Hematopoietic multipotent progenitor cell treated with erythropoietin and hydrocortisone succinate and interleukin-3 and kit ligand, for 4 days (in vitro differentiated cells): ENCODE data around the gene HOXA7.

Experiments
- DNase-seq: peaks from one replicate; pipeline ENCODE4 v3.0.0-alpha.2; 2015

HOXA7 gene

DNA sequence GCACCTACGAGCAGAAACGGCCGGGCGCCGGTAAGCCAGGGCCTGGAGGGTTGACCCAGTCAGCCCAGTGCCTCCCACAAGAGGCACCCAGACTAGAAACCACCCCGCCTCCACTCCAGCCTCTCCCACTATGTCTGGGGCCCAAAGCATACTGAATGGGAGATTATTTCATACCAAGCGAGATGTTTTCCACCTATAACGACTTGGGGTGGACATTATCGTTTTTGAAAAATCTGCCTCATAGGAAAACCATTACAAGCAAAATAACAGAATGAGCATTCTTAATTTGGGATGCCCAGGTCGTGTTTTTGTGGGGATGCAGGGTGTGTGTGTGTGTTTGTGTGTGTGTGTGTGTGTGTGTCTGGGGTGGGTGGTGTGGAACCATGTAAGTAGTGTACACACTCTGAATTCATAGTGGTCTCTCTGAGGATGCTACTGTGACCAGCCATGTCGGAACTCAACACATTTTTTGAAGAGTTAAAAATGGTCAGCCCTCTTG is 10.5 kb downstream of the HOXA7 start:
- no peak for DNase-seq

DNA sequence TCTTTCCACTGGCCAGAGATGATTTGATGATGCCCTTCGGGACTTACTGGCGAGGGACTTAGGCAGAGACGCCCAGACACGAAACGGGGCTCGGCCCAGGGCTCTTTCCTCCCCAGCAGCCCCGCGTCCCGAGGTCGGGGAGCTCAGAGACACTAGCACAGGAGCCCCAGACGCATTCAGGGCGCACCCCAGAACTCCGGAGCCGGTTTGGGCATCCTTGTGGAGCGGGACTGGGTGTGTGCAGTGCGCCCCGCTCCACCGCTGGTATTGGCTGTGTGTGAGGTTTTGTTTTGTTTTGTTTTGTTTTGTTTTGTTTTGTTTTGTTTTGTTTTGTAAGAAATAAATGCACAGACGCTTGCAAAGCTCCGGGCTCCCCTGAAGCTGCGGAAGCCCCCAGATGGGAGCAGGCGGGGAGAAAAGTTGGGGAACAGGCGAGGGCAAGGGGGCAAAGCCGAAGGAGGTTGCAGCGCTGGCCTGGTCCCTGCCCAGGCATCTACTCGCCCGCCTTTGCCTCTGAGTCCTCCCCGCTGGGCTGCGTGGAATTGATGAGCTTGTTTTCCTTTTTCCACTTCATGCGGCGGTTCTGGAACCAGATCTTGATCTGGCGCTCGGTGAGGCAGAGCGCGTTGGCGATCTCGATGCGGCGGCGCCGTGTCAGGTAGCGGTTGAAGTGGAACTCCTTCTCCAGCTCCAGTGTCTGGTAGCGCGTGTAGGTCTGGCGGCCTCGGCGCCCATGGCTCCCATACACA is 11.1 kb downstream of the HOXA7 start:
- DNase-seq: no peak

DNA sequence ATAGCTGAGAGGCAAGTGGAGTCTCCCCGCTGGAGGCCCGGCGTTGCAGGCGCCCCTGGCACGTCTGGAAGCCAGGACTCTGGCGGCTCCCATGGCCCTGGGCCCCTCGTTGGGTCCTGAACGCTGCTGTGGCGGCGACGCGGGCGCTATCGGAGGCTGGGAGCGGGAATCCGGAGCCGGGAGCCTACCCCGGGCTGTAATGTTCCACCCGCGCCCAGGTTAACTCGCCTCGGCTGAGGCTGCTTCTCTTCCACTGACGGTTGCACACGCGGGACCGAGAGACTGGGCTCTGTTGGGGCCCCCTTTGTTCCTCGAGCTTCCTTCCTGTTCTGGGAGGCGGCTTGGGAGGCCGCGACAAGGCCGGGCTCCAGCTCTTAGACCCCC is 11.7 kb downstream of the HOXA7 start:
- DNase-seq: no peak

DNA sequence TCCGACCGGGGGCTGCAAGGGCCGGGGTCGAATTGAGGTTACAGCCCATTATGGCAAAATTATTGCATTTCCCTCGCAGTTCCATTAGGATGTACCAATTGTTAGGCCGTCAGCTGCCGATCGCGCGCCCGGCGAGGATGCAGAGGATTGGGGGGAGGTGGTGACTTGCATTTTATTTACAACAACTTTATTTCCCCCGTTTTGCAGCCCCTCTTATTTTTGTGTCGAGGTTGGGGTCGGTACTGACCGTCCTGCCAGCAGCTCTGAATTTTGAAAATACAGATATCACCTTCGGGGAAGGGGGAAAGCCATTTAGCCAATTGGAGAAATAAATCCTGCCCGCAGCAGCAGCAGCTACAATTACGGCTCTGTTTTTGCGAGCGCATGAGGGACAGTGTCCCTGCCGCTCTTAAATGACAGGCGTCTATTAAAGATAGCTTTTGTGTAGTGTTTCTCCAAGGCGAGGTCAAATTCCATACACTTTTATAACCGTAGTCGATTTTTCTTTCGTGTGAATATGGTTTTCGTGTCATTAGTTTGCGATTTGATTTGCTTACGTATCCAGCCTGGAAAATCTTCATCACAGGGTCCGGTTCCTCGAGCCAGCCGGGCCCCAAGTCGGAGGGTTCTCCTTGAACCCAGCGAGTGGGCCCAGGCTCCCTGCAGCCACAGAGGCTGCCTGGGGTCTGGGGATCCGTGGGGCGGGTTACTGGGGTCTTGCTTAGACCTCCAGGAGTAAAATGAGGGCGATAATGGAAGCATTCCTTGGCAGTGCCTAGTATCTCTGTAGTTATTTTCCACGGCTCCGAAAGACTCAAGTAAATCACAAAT is 12.3 kb downstream of the HOXA7 start:
- no peak for DNase-seq

DNA sequence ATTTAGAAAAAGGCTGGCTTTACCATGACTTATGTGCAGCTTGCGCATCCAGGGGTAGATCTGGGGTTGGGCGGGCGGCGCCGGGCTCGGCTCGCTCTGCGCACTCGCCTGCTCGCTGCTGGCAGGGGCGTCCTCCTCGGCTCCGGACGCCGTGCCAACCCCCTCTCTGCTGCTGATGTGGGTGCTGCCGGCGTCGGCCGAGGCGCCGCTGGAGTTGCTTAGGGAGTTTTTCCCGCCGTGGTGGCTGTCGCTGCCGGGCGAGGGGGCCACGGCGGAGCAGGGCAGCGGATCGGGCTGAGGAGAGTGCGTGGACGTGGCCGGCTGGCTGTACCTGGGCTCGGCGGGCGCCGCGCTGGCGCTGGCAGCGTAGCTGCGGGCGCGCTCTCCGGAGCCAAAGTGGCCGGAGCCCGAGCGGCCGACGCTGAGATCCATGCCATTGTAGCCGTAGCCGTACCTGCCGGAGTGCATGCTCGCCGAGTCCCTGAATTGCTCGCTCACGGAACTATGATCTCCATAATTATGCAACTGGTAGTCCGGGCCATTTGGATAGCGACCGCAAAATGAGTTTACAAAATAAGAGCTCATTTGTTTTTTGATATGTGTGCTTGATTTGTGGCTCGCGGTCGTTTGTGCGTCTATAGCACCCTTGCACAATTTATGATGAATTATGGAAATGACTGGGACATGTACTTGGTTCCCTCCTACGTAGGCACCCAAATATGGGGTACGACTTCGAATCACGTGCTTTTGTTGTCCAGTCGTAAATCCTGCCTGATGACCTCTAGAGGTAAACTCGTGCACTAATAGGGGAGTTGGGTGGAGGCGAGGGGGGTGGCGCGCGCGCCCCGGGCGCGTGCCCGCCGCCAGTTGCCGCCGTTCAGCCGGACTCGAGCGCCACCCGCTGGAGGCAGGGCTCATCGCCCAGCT is 13.2 kb downstream of the HOXA7 start, which contains the start of gene HOXA5:
Gene HOXA5, minus strand, starts transcription at position 659 of the 927 bp plus-strand sequence. Its CDS starts 74 bp downstream, at position 585.
- peak; percentile 84 for DNase-seq

DNA sequence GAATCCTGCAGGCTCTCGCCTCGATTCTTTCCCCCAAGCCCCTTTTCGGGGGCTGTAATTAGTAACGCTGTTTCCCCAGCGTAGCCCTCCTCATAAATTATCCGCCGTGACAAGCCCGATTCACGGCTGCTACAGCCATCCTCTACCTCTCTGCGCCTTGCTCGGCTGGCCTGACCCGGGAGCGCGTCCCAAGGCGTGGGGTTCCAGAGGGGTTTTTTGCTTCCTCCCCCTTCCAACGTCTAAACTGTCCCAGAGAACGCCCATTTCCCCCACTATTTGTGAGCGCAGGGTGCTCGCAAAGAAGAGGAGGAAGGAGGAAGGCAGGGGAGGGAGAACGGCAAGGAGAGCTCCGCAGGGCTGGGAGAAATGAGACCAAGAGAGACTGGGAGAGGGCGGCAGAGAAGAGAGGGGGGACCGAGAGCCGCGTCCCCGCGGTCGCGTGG is 13.9 kb downstream of the HOXA7 start:
- no peak for DNase-seq

DNA sequence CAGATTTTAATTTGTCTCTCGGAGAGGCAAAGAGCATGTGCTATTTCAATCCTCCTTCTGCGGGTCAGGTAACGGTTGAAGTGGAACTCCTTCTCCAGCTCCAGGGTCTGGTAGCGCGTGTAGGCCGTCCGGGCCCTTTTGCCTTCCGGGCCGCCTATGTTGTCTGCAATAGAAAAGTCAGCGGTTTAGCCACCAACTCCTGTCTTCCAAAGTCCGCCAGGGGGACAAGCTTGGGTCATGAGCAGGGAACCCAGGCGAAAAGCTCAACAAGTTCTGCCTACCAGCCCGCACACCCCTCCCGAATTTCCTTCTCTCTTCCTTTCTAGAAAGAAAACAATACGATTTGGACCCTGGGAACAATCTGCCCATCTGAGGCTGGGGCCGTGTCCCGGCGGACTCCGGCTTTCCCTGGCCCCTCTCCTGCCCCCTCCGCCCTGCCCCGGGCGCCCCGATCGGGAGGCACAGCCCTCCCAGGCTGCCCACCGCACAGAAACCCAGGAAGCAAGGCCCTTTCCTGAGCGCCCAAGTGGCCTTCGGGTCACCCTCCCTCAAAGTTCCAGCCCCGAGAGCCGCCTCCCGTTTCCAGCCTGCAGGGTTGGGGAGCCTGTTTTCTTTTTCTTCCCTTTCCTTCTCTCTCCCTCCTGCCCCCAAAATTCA is 14.4 kb downstream of the HOXA7 start:
- no peak for DNase-seq

DNA sequence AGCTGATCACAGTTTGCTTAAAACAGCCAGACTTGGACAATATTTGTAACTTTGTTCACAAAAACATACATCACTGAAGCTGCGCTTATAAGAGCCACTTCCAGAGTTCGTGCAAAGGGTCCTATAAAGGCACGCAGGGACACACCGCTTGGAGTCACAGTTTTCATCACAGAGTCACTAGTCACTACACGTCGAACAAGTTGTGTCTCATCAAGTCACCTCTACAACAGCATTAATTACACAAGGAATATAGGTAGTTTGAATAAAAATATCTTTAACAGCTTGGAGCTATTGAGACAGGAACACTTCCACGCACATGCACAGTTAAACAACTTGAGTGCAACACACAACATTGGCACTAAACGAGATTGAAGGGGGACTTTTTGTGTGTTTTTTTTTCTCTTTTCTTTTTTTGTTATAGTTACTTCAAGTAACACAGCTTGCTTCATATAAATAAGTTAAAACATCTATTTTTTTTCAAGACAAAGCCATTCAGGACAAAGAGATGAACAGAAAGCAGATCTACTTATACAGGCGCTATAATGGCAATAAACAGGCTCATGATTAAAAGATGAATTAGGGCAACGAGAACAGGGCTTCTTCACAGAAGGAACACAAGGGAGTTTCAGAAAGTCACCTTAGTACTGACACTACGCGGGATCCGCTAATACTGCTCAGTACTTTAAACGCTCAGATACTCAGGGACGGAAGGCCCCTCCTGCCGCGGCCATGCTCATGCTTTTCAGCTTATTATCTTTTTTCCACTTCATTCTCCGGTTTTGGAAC is 15.1 kb downstream of the HOXA7 start:
- DNase-seq: no peak

DNA sequence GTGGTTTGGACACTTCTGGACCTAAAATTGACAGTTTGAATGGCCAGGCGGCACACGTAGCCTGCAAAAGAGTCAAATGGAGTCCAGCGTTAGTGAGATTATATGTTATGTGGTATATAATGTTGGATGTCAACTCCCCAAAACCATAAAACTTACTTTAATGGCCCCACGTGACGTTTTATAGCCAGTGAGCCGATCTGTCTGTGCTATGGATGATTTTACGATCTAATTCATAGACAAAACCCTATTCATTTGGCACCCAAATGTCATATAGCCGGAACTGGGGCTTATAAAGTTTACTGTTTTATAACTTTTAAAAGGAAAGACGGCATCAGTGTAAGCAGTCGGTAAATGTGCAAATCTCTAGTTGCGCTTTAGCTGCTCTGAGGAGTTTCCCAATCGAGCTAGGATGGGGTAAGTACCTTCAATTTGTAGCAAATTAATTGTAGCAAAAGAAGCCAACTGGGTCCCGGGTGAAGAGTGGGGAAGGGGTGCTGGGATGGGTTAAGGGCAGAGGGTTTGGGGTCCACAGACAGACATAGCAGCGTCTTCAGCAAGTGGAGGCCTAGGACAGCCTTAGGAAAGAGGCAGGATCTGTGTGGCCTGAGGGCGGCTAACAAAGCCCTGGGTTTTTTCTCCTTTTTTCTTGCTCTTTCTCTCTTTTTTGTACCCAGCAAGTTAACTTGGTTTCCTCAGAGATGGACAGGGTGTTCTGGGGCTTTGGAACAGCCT is 16.2 kb downstream of the HOXA7 start:
- DNase-seq: no peak

DNA sequence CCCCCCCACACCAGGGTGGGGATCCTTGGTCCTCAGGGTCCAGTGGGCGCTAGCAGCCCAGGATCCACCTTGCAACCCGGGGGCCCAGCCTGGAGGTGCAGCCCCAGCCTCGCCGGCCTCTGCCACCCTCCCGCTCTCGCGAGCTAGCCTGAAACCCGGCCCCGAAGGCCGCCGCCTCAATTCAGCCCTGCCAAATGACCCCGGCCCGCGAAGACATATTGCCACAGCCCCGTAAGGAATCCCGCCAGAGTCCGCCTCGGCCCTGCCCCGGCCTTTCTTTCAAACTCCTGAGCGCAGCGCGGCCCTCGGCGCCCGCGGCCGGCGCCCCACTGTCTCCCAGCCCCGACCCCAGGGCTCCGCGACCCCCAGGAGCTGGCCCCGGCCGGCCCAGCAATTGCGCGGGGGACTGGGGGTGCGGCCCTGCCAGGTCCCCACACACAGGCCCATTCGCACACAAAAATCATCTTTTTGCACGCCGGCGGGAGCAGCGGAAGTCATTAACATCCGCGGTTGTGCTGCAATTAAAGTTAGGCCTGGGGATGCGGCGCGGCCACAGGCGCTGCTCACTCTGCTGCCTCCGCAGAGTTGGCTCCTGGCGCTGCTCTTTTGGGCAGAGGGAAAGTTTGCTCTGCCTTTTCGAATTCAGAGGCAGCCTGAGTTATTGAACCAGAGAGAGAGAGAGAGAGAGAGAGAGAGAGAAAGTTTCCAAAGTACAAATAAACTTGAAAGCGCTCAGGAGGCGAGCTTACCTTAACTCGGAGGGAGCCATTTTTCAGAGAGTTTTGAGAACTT is 16.9 kb downstream of the HOXA7 start:
- DNase-seq: no peak

DNA sequence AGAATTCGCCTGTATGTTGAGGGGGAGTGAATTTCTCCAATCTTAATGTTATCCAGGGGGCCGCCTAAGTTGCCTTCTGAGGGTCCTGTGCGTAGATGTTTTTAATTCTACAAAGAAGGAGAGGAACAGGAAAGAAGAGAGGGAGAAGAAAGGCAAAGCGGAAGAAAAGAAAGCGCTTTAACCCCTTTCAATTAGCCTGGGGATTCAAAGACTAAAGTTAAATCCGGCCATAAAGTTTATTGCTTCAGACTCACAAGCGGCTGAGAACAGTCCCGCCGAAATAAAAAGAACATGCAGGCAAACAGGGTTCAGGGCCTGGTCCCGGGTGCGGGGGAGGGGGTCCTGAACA is 17.5 kb downstream of the HOXA7 start:
- no peak for DNase-seq

DNA sequence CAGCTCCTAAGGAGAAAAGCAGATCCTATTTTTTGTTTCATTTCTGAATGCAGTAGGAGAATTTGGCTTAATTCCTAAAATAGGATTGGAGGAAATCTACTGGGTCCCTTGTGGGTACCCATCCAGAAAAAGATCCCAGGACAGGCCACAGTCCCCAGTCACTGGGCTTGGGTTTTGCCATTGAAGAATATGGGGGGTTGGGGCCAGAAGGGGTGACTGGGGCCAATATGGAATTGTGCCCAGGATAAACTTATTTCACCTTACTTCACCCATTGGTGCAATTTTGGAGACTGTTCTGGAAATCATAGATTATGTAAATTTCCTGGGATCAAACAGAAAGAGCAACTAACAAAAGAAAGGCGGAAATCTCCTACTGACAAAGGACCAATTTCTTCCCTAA is 18.0 kb downstream of the HOXA7 start:
- no peak for DNase-seq

DNA sequence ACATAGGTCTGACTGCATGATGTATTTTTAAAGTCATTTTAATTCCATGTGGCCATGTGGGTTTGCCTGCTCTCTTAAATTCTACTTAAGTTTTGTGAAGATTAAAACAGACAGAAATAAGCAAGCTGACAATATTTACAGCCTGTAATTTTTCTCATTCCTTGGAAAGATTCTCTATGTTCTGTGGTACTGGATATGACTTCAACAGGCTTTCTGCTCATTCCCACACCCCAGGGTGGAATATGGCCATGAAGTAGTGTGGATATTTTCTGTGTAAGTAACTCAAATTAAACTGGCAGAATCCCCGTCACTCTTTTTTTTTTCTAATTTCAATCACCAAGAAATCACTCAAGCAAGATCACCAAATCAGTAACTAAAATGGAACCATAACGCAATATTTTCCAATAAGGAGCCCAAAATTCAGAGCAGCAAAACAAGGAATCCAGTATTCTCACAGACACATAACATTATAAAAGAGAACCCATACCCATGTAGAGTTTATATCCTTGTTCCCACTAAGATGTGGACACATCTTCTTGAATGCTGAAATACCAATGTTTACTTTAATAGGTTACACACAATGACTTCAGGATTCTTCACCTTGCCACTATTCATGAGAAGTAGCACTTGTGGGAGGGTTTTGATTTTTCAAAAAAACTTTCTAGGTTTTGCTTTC is 18.7 kb downstream of the HOXA7 start:
- no peak for DNase-seq

DNA sequence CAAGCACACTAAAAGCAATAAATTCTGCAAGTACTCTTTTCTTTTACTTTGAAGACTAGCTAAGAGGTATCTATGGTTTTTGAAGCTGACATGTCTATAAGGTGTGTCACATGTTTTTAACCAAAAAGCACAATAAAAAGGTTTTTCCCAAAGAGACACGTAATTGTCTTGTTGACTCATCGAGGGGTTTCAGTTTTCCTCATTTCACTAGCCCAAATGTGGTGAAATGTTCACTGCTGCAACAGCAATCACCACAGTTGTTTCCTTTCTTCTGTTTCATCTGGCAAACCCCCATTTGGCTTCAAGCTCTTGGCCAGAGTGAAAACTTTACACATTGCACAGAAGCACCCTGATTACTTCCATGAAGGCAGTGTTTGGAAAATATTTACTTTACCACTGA is 22.1 kb downstream of the HOXA7 start:
- DNase-seq: peak; percentile 54

DNA sequence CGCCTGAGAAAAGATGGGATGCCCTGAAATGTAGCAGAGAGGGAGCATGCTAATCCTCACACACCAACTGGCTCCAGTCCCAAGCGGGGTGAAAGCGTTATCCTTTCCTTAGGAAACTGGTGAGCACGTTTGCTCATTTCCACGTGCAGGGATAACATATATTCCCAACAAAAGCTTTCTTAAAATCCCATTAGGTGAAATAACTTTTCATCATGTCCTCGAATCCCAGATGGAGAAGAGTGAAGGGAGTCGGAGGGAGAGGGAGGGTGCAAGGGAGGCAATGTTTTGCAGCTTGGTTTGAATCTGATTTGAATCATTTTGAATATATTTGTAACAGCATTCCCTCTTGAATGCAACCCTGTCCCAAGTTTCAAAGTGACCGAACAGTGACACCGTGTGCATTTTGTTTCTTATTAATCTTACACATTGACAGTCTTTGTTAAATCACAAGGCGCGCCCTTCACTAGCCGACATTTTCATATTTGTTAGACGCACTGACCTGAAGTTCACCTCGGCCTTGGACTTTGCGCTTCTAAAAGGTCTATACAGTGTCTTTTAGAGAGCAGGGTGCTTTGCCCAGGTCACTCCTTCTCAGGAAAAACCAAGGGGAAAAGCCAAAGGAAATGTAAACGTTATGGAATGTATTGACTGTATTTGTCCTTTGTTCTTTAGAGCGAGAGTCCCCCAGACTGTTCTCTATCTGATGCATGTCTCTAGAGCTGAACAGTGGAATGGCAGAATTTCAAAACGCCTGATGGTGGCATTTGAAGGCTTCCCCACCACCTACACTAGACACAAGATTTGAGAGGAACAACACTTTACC is 22.9 kb downstream of the HOXA7 start:
- no peak for DNase-seq

DNA sequence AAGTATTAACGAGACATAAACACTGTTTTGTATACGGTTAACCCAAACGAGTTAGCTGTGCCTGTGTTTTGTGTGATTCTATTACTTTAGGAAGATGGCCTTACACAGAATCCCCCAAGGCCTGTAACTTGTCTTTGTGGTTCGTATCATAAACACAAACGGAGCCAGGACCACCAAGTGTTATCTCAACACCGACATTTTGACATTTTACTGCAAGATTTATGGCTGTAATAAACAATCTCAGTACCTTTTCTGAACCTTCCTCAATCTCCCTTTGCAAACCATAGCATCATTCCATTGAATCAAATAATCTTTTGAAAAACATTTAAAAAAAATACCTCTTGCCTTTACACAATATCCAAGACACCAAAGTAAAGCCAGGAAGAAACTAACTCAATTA is 23.5 kb downstream of the HOXA7 start:
- no peak for DNase-seq

DNA sequence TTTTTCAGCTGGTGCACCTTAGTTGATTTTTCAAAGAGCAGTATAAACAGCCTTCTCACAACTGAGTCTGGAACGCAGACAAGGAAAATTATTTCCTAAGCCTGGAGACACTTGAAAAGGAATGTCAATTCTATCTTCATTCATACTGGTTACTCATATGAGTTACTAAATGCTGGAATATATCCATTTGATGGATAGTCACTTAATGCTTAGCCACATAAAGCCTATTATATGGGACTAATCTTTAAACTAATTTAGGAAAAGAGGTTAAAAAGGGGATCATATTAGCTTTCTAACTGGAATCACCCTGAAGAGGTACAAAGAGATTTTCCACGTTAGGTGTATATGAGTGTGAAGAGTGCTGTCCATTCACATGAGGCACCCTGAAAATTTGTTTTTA is 24.3 kb downstream of the HOXA7 start:
- DNase-seq: no peak

DNA sequence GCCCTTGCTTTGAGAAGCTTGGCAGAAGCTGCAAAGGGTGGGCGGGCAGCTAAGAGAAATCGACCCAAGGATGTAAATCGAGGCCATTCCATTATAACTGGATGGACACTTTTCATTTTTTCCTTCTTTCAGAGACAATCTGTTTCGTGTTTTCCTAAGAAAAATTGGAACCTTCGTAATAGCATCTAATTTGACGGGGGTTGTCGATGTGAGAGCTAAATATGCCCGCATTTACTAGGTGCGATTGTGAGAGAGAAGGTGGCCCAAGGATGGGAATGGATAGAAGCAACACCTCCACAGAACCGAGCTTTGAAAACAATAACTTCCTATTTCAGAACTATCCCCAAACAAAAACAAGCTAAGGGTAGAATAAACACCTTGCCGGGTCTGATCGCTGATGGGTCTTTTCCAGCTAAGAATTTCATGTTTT is 25.1 kb downstream of the HOXA7 start:
- no peak for DNase-seq
